Suppressor macrophage (primary cell): ENCODE measurements around the gene ZNF595.
"Not testable (repeated sequence)": the region's sequence is repeated elsewhere in the genome, so short reads cannot be mapped to it uniquely, and the experiment has no call there.

Experiments used
- DNase-seq, 4 experiments: peaks; one replicate each; pipeline ENCODE4 v3.0.0-alpha.2; 2020 to 2022

ZNF595 gene

GRCh38 chr4:86559-87324 lies 33.6 kb downstream of the ZNF595 start:
- not testable (repeated sequence) for DNase-seq

GRCh38 chr4:98386-98785 lies 45.3 kb downstream of the ZNF595 start:
- DNase-seq, result no peak

GRCh38 chr4:99863-100262 lies 46.7 kb downstream of the ZNF595 start:
- DNase-seq, result no peak

GRCh38 chr4:107083-107443 lies 53.9 kb downstream of the ZNF595 start:
- no peak for DNase-seq

- no peak for DNase-seq
Measured at GRCh38 chr4:107444-108429, 54.6 kb downstream of the ZNF595 start.

- no peak for DNase-seq
Measured at GRCh38 chr4:112771-113170, 59.6 kb downstream of the ZNF595 start.

- no peak for DNase-seq
Measured at GRCh38 chr4:113732-114131, 60.6 kb downstream of the ZNF595 start.

GRCh38 chr4:114149-114548 lies 61.0 kb downstream of the ZNF595 start:
- no peak for DNase-seq

GRCh38 chr4:116499-116898 lies 63.4 kb downstream of the ZNF595 start:
- DNase-seq, result no peak

- DNase-seq, result no peak
Measured at GRCh38 chr4:120616-121015, 67.5 kb downstream of the ZNF595 start.

GRCh38 chr4:121408-122084 lies 68.4 kb downstream of the ZNF595 start:
- DNase-seq, result peak in 2 of 4 experiments; percentile 8 to 38

- DNase-seq, result not testable (repeated sequence)
Measured at GRCh38 chr4:123922-124274, 70.8 kb downstream of the ZNF595 start.

- DNase-seq, result peak; percentile 96 to 97 (median 97)
Measured at GRCh38 chr4:124275-125081, 71.4 kb downstream of the ZNF595 start, which contains the start of gene ZNF718. Gene ZNF718, plus strand, starts transcription at chr4:124501. Its CDS starts 170 bp downstream, at chr4:124671.

- peak; percentile 42 to 69 (median 54) for DNase-seq
Measured at GRCh38 chr4:125091-125771, 72.1 kb downstream of the ZNF595 start.

GRCh38 chr4:125833-126232 lies 72.7 kb downstream of the ZNF595 start:
- no peak for DNase-seq

GRCh38 chr4:132483-132882 lies 79.4 kb downstream of the ZNF595 start:
- DNase-seq, result no peak
